IMR-90 (cell line): Measurements from ENCODE around the gene ANKH. TPM values are rescaled to one million over a fixed set of nuclear protein-coding genes. Genes with fewer than 3 reads are reported as not detected.

Source experiments
- ATAC-seq: fragments of 200-7000 bp; cut with Tn5 transposase; 2 replicates; pipeline ENCODE4 v1.9.1; 2020; ENCODE audit warnings: low read depth, mild to moderate bottlenecking, moderate library complexity
- BruUV-seq: library from RNA; stranded (reverse); fragments of 400-500 nt; replicated peaks from 2 replicates; lab custom pipeline; 2021; lab: Mats Ljungman, UMichigan
- CTCF ChIA-PET: fragments of 300-600 bp; formaldehyde crosslinking; extraction: SDS; loops from one replicate; lab custom pipeline; 2021; ENCODE audit warnings: antibody characterized with exemption; lab: Yijun Ruan, JAX
- POLR2A ChIA-PET: fragments of 300-600 bp; sonication (Branson Sonifier 250); formaldehyde crosslinking; loops from one replicate; lab custom pipeline; 2022; ENCODE audit warnings: antibody characterized with exemption; ENCODE audit not compliant: unreplicated experiment; lab: Charles Lee
- DNase-seq: peaks from one replicate; pipeline ENCODE4 v3.0.0; 2013
- H2AFZ ChIP-seq: replicated peaks from 2 replicates; pipeline ENCODE3; 2013; ENCODE audit warnings: low read length, mild to moderate bottlenecking; ENCODE audit not compliant: poor library complexity
- H2AK5ac ChIP-seq: 2 replicates; pipeline ENCODE4 v1.6.1; 2013; ENCODE audit warnings: low read depth, low read length, inconsistent platforms
- H2AK9ac ChIP-seq: replicated peaks from 2 replicates; pipeline ENCODE3; 2013; ENCODE audit warnings: mild to moderate bottlenecking, low read depth, low read length, moderate library complexity; ENCODE audit not compliant: poor library complexity
- H2BK120ac ChIP-seq: 2 replicates; pipeline ENCODE4 v1.6.1; 2013; ENCODE audit warnings: low read depth, low read length, inconsistent platforms
- H2BK15ac ChIP-seq: 3 replicates; pipeline ENCODE4 v1.6.1; 2013; ENCODE audit warnings: low read depth, low read length, inconsistent platforms
- H2BK20ac ChIP-seq: 2 replicates; pipeline ENCODE4 v1.6.1; 2013; ENCODE audit warnings: low read depth, mild to moderate bottlenecking, inconsistent platforms, low read length, moderate library complexity
- H2BK5ac ChIP-seq: 2 replicates; pipeline ENCODE4 v1.6.1; 2013; ENCODE audit warnings: mild to moderate bottlenecking, low read depth, low read length, inconsistent platforms; ENCODE audit not compliant: poor library complexity, severe bottlenecking
- H3K14ac ChIP-seq: replicated peaks from 2 replicates; pipeline ENCODE4 v1.6.1; 2013; ENCODE audit warnings: low read depth, low read length, inconsistent platforms
- H3K18ac ChIP-seq: 2 replicates; pipeline ENCODE4 v1.6.1; 2013; ENCODE audit warnings: low read depth, low read length, control low read depth
- H3K23ac ChIP-seq: 2 replicates; pipeline ENCODE4 v1.6.1; 2013; ENCODE audit warnings: low read depth, low read length, inconsistent platforms
- H3K27ac ChIP-seq: 2 replicates; pipeline ENCODE4 v1.5.1; 2013; ENCODE audit warnings: mild to moderate bottlenecking, control low read depth, low read length; ENCODE audit not compliant: insufficient read depth
- H3K27me3 ChIP-seq: 2 replicates; pipeline ENCODE4 v1.6.1; 2013; ENCODE audit warnings: low read length; ENCODE audit not compliant: control insufficient read depth, insufficient read depth
- H3K36me3 ChIP-seq: 2 replicates; pipeline ENCODE4 v1.6.1; 2013; ENCODE audit warnings: low read length, mixed read lengths; ENCODE audit not compliant: control insufficient read depth, insufficient read depth
- H3K4ac ChIP-seq: 2 replicates; pipeline ENCODE4 v1.6.1; 2013; ENCODE audit warnings: low read depth, low read length, inconsistent platforms
- H3K4me1 ChIP-seq: 2 replicates; pipeline ENCODE4 v1.6.1; 2013; ENCODE audit warnings: low read length, mixed read lengths; ENCODE audit not compliant: control insufficient read depth, insufficient read depth
- H3K4me2 ChIP-seq: 2 replicates; pipeline ENCODE4 v1.6.1; 2013; ENCODE audit warnings: low read depth, mild to moderate bottlenecking, control low read depth, low read length, moderate library complexity
- H3K4me3 ChIP-seq: 2 replicates; pipeline ENCODE4 v1.5.1; 2013; ENCODE audit warnings: low read depth, mild to moderate bottlenecking, control low read depth, low read length, moderate library complexity; ENCODE audit not compliant: insufficient read depth
- H3K56ac ChIP-seq: 2 replicates; pipeline ENCODE4 v1.6.1; 2013; ENCODE audit warnings: low read length, inconsistent platforms; ENCODE audit not compliant: insufficient read depth; ENCODE audit errors: extremely low read depth
- H3K79me1 ChIP-seq, 2 experiments: 2 replicates each; pipeline ENCODE4 v1.6.1; 2013; ENCODE audit warnings: low read length in 2 of 2, inconsistent platforms in 1 of 2, low read depth in 1 of 2
- H3K9ac ChIP-seq: 2 replicates; pipeline ENCODE4 v1.6.1; 2013; ENCODE audit warnings: low read depth, low read length, control low read depth
- H3K9me1 ChIP-seq: 2 replicates; pipeline ENCODE4 v1.6.1; 2013; ENCODE audit warnings: low read length, inconsistent platforms; ENCODE audit not compliant: insufficient read depth
- H3K9me3 ChIP-seq: 2 replicates; pipeline ENCODE4 v1.6.1; 2013; ENCODE audit warnings: low read length; ENCODE audit not compliant: control insufficient read depth, insufficient read depth
- H4K20me1 ChIP-seq: 2 replicates; pipeline ENCODE4 v1.6.1; 2013; ENCODE audit warnings: low read length, inconsistent platforms; ENCODE audit not compliant: insufficient read depth
- H4K5ac ChIP-seq: 2 replicates; pipeline ENCODE4 v1.6.1; 2013; ENCODE audit warnings: mild to moderate bottlenecking, low read depth, low read length, control low read depth
- H4K8ac ChIP-seq, 2 experiments: 2 replicates each; pipeline ENCODE4 v1.6.1; 2013; ENCODE audit warnings: low read depth in 2 of 2, low read length in 2 of 2, control low read depth in 1 of 2, inconsistent platforms in 1 of 2
- H4K91ac ChIP-seq: 2 replicates; pipeline ENCODE4 v1.6.1; 2013; ENCODE audit warnings: low read depth, low read length, inconsistent platforms; ENCODE audit not compliant: insufficient read depth
- BHLHE40 ChIP-seq: fragments of 150-350 bp; IDR thresholded peaks from 2 replicates; pipeline ENCODE4 v1.6.1; 2016; ENCODE audit warnings: mild to moderate bottlenecking, low read depth, low read length
- CEBPB ChIP-seq: IDR thresholded peaks from 2 replicates; pipeline ENCODE4 v1.6.1; 2012; ENCODE audit warnings: low read depth, low read length, improper control_type of control experiment
- CHD1 ChIP-seq: IDR thresholded peaks from 2 replicates; pipeline ENCODE4 v1.6.1; 2012; ENCODE audit warnings: low read depth, low read length, improper control_type of control experiment
- CTCF ChIP-seq: conservative IDR thresholded peaks from 2 replicates; pipeline ENCODE4 v1.5.1; 2012; ENCODE audit warnings: mild to moderate bottlenecking, low read depth, low read length, improper control_type of control experiment
- FOS ChIP-seq: fragments of 150-350 bp; IDR thresholded peaks from 2 replicates; pipeline ENCODE4 v1.6.1; 2016; ENCODE audit warnings: low read depth, low read length
- MAFK ChIP-seq: IDR thresholded peaks from 2 replicates; pipeline ENCODE4 v1.6.1; 2012; ENCODE audit warnings: low read depth, low read length, improper control_type of control experiment
- MAZ ChIP-seq: IDR thresholded peaks from 2 replicates; pipeline ENCODE4 v1.6.1; 2012; ENCODE audit warnings: low read depth, mild to moderate bottlenecking, low read length, improper control_type of control experiment, moderate library complexity, borderline replicate concordance
- MXI1 ChIP-seq: IDR thresholded peaks from 2 replicates; pipeline ENCODE4 v1.6.1; 2012; ENCODE audit warnings: low read depth, mild to moderate bottlenecking, low read length, moderate library complexity, borderline replicate concordance
- NFE2L2 ChIP-seq: fragments of 150-350 bp; IDR thresholded peaks from 2 replicates; pipeline ENCODE4 v1.6.1; 2016; ENCODE audit warnings: low read depth, mild to moderate bottlenecking, low read length
- POLR2A ChIP-seq: IDR thresholded peaks from 2 replicates; pipeline ENCODE4 v1.6.1; 2012; ENCODE audit warnings: mild to moderate bottlenecking, low read depth, low read length
- RAD21 ChIP-seq: IDR thresholded peaks from 2 replicates; pipeline ENCODE4 v1.6.1; 2012; ENCODE audit warnings: low read length, improper control_type of control experiment
- RCOR1 ChIP-seq: IDR thresholded peaks from 2 replicates; pipeline ENCODE4 v1.6.1; 2012; ENCODE audit warnings: mild to moderate bottlenecking, low read length, improper control_type of control experiment; ENCODE audit not compliant: insufficient replicate concordance
- RFX5 ChIP-seq: IDR thresholded peaks from 2 replicates; pipeline ENCODE4 v1.8.0; 2012; ENCODE audit warnings: low read depth, mild to moderate bottlenecking, low read length, moderate library complexity
- SMC3 ChIP-seq: fragments of 150-350 bp; IDR thresholded peaks from 2 replicates; pipeline ENCODE4 v1.6.1; 2016; ENCODE audit warnings: low read depth, mild to moderate bottlenecking, antibody characterized with exemption, low read length, moderate library complexity
- WGBS, 2 experiments: methylation state at CpG; one replicate each; pipeline versions ENCODE4 v1.1.5 to v1.1.7; 2013; ENCODE audit warnings: missing lambda C conversion rate in 2 of 2; ENCODE audit not compliant: insufficient read length in 1 of 2; ENCODE audit errors: extremely low coverage in 2 of 2; 5-methylcytosine and 5-hydroxymethylcytosine counted together
- dilution Hi-C: fragments of 300-500 bp; cut with HindIII; formaldehyde crosslinking; loops from one replicate; pipeline ENCODE4 v1.14.3; 2018; ENCODE audit warnings: low sequenced_read_pairs; ENCODE audit not compliant: unreplicated experiment
- in situ Hi-C: fragments of 300-500 bp; cut with MboI; formaldehyde crosslinking; loops from 3 replicates; pipeline ENCODE4 v1.14.3; 2019; ENCODE audit warnings: low sequenced_read_pairs, inconsistent platforms, mixed read lengths
- intact Hi-C: fragments of 100-400 bp; cut with micrococcal nuclease; formaldehyde crosslinking; loops from 2 replicates; pipeline ENCODE4 v1.10.0; 2022
- polyA plus RNA-seq, 3 experiments: library from polyadenylated mRNA; depleted of rRNA; stranded (reverse); fragments of >200 nt; gene quantifications; 2 replicates each; pipeline ENCODE4 v1.2.3, GENCODE V29; 2012; ENCODE audit warnings: low replicate concordance in 1 of 3
- total RNA-seq: library from RNA; depleted of rRNA; stranded (reverse); fragments of >200 nt; gene quantifications from 2 replicates; pipeline ENCODE4 v1.2.3, GENCODE V29; 2012
- TF ChIP-seq, protein P1 (sequence below): fragments of 150-350 bp; IDR thresholded peaks from 2 replicates; pipeline ENCODE4 v1.6.1; 2017; ENCODE audit warnings: mild to moderate bottlenecking, antibody characterized with exemption, low read length, low read depth
- TF ChIP-seq, protein P2 (sequence below): fragments of 150-350 bp; IDR thresholded peaks from 2 replicates; pipeline ENCODE4 v1.6.1; 2016; ENCODE audit warnings: low read depth, mild to moderate bottlenecking, low read length, moderate library complexity, borderline replicate concordance

The ANKH gene
- total and polyA plus RNA-seq, 2 of the 4 experiments (the other 2 are of a cell fraction): 5.2 to 17.2 TPM

DNA sequence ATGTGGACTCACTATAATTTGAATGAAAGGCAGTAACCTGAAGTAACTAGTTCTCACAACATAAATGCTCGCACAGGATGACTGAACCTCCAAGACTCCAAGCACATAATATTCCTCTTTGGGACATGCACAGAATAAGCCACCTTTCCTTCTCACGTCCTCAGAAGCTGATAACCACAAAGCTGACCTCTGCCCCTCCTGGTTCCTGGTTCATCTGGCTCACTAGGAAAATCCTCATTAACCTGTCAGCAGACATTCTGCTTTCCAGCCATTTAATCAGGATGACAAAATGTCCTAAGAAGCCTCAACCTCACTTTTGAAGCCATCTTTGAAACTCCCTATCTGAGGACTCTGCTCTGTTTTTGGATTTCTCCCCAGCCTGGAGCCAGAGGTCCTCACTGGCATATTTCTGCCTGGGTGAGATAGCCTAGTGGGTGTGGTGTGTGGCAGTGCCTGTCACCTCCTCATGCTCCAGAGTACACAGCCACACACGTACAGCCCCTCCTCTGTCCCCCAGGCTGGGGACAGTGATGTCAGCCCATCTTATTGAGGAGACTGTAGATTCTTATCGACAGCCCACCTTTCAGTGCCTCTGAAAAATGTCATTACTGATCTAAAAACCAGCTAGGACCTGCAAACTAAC is 10.3 kb downstream of the ANKH start:
- Histone ChIP-seq H2BK120ac (no peak overlapping the region), H2AK9ac (no peak overlapping the region), H3K4me2 (no peak overlapping the region), H2BK5ac (no peak overlapping the region), H3K14ac (no peak overlapping the region), H2AK5ac (no peak overlapping the region), H3K9me1 (peaks cover 3% of the 10 kb centered on the region; the same call in 1 of the 2 replicates), H2BK15ac (no peak overlapping the region), H3K79me1 (peaks cover 18 to 21% of the 10 kb centered on the region in 2 experiments), H4K20me1 (no peaks in the 10 kb centered on the region), H3K4me3 (no peak overlapping the region), H3K27me3 (no peaks in the 10 kb centered on the region), H3K9me3 (no peaks in the 10 kb centered on the region), H3K56ac (no peak overlapping the region), H3K4me1 (no peaks in the 10 kb centered on the region), H2AFZ (no peak overlapping the region), H3K36me3 (no peaks in the 10 kb centered on the region), H4K5ac (no peak overlapping the region), H4K8ac (no peak overlapping the region), H3K27ac (no peak overlapping the region), H3K18ac (no peak overlapping the region), H3K23ac (no peak overlapping the region), H4K91ac (no peak overlapping the region), H2BK20ac (no peak overlapping the region), H3K4ac (no peak overlapping the region), H3K9ac (no peak overlapping the region)
- no peak for ATAC-seq
- BruUV-seq: no TSS peak
- dilution Hi-C loops (no loop called here), intact Hi-C loops (no loop called here), in situ Hi-C loops (no loop called here)
- TF ChIP-seq, protein P1, sequence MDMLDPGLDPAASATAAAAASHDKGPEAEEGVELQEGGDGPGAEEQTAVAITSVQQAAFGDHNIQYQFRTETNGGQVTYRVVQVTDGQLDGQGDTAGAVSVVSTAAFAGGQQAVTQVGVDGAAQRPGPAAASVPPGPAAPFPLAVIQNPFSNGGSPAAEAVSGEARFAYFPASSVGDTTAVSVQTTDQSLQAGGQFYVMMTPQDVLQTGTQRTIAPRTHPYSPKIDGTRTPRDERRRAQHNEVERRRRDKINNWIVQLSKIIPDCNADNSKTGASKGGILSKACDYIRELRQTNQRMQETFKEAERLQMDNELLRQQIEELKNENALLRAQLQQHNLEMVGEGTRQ: no peak
- no peak for TF ChIP-seq CTCF
- TF ChIP-seq FOS: no peak
- TF ChIP-seq SMC3: no peak
- TF ChIP-seq POLR2A: no peak
- TF ChIP-seq MXI1: no peak
- no peak for TF ChIP-seq CHD1
- TF ChIP-seq RCOR1: no peak
- TF ChIP-seq MAZ: no peak
- TF ChIP-seq, protein P2, sequence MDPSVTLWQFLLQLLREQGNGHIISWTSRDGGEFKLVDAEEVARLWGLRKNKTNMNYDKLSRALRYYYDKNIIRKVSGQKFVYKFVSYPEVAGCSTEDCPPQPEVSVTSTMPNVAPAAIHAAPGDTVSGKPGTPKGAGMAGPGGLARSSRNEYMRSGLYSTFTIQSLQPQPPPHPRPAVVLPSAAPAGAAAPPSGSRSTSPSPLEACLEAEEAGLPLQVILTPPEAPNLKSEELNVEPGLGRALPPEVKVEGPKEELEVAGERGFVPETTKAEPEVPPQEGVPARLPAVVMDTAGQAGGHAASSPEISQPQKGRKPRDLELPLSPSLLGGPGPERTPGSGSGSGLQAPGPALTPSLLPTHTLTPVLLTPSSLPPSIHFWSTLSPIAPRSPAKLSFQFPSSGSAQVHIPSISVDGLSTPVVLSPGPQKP: no peak
- no peak for TF ChIP-seq RAD21
- no peak for TF ChIP-seq BHLHE40
- TF ChIP-seq MAFK: no peak
- TF ChIP-seq CEBPB: no peak
- no peak for TF ChIP-seq NFE2L2
- no peak for TF ChIP-seq RFX5
- ChIA-PET POLR2A (no interaction called here), CTCF (no interaction called here)
- DNase-seq: no peak
- WGBS, 2 experiments: 43% methylated on average over 1 of the region's 4 CpGs; no CpG with 5 or more reads in 1 of the 2 experiments
